ENCODE results near the gene SERPIND1. TPM values are rescaled to one million over a fixed set of nuclear protein-coding genes. Genes with fewer than 3 reads are reported as not detected.

The SERPIND1 gene
- total RNA-seq, 1 experiment from 2014 or later: 1.3 TPM

DNA sequence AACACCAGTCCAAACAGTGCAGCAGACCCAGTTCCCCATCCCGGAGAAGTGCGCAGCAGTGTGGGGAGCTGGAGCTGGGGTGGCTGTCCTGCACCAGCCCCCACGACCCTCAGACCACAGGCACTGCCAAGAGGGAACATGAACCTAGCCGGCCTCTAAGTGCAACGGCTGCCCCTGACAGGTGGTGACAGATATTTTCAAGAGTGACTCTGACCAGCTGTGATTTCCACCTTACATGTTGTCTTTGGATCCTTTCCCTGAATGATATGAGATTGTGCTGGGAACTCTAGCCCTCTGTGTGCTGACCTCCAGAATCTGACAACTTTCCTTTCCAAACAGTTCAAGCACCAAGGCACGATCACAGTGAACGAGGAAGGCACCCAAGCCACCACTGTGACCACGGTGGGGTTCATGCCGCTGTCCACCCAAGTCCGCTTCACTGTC is 12.6 kb downstream of the SERPIND1 start:
- H3K36me3 Mint-ChIP-seq (ENCODE audit: insufficient read depth, unreplicated experiment): peaks cover 10% of the 10 kb centered on the region
- intact Hi-C loops (cut with micrococcal nuclease; ENCODE audit: unreplicated experiment): no loop called here
- H3K4me1 Mint-ChIP-seq (ENCODE audit: low read depth, unreplicated experiment): no peaks in the 10 kb centered on the region
- ChIA-PET CTCF (no interaction called here), POLR2A (interaction anchor here (0.6 kb wide), 1 partner anchor 30 kb away, joined by 3 read pairs; no protein-coding TSS in a partner anchor)
- TF ChIP-seq CTCF (IDR thresholded peaks at IDR 0.05; ENCODE audit: insufficient read depth in 1 of 2, low read depth in 1 of 2, low read length in 1 of 2, severe bottlenecking in 1 of 2, unreplicated experiment in 1 of 2): no peak
- H3K27ac Mint-ChIP-seq (ENCODE audit: unreplicated experiment): no peak overlapping the region
- Histone ChIP-seq H3K9me3 (no peaks in the 10 kb centered on the region), H3K4me1 (peaks cover 5% of the 10 kb centered on the region; the same call in 1 of the 2 replicates), H3K27me3 (replicated peaks; ENCODE audit: control insufficient read depth, insufficient read depth, low read length) (no peaks in the 10 kb centered on the region), H3K36me3 (ENCODE audit: control insufficient read depth, insufficient read depth, low read length) (0 out of 2 replicates have a peak, but pooled peaks cover 2% of the 10 kb centered on the region), H3K4me3 (ENCODE audit: low read depth, low read length) (no peak overlapping the region)
- no peak overlapping the region for H3K4me3 Mint-ChIP-seq (ENCODE audit: unreplicated experiment)
- DNase-seq: no peak
- no peaks in the 10 kb centered on the region for H3K9me3 Mint-ChIP-seq (ENCODE audit: unreplicated experiment)
- no TSS peak for BruUV-seq (replicated peaks)
- H3K27me3 Mint-ChIP-seq (ENCODE audit: insufficient read depth, unreplicated experiment): no peaks in the 10 kb centered on the region

GRCh38 chr22:20787223-20787622 is 13.3 kb downstream of the SERPIND1 start:
- H3K4me1 ChIP-seq: peaks cover 5% of the 10 kb centered on the region; the same call in 1 of the 2 replicates
- Mint-ChIP-seq H3K27me3 (ENCODE audit: insufficient read depth, unreplicated experiment) (no peaks in the 10 kb centered on the region), H3K27ac (ENCODE audit: unreplicated experiment) (no peak overlapping the region), H3K9me3 (ENCODE audit: unreplicated experiment) (no peaks in the 10 kb centered on the region), H3K4me3 (ENCODE audit: unreplicated experiment) (no peak overlapping the region), H3K4me1 (ENCODE audit: low read depth, unreplicated experiment) (no peaks in the 10 kb centered on the region), H3K36me3 (ENCODE audit: insufficient read depth, unreplicated experiment) (peaks cover 14% of the 10 kb centered on the region)
- TF ChIP-seq CTCF (IDR thresholded peaks at IDR 0.05; ENCODE audit: insufficient read depth in 1 of 2, low read depth in 1 of 2, low read length in 1 of 2, severe bottlenecking in 1 of 2, unreplicated experiment in 1 of 2): no peak
- no peak overlapping the region for H3K4me3 ChIP-seq (ENCODE audit: low read depth, low read length)
- no peaks in the 10 kb centered on the region for H3K27me3 ChIP-seq (replicated peaks; ENCODE audit: control insufficient read depth, insufficient read depth, low read length)
- no peaks in the 10 kb centered on the region for H3K9me3 ChIP-seq
- DNase-seq: no peak
- no TSS peak for BruUV-seq (replicated peaks)
- CTCF ChIA-PET: no interaction called here
- intact Hi-C loops (cut with micrococcal nuclease; ENCODE audit: unreplicated experiment): no loop called here
- POLR2A ChIA-PET: no interaction called here
- H3K36me3 ChIP-seq (ENCODE audit: control insufficient read depth, insufficient read depth, low read length): 0 out of 2 replicates have a peak, but pooled peaks cover 2% of the 10 kb centered on the region

DNA sequence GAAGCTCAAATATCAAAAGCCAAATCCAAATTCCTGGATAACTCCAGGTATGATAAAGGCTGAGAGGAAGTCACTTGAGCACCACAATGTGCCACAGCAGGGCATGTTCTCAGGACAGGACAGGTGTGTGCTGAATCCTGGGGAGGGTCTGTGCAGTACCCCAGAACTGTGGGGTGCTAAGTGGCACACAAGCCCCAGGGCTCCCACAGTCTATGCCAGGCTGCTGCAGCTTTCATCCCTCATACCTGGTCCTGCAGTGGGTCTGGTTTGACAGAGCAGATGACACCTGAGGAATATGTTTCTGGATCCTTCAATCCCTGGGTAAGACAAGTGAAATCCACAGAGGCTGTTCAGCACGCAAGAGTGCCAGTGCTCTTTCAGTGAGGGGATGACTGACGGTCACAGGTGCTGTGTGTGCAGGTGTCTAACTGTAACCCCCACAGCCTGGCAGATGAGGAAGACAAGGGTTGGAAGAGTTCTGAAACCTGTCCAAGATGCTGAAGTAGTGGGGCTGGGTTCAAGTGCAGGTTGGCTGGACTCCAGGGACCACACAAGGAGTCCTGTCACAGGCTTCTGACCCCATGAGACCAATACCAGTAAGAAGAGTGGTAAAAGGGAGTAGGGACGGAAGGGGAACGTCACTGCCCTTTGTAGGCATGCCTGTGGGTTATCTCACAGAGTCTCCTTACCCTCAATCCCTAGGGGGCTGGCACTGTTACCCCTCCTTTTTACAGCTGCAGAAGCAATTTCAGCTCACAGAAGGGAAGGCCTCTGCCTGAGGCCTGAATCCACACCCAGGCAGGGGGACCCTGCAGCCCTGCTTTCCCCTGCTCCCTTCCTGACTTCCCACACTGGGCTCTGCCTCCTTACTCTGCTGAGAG is 14.1 kb downstream of the SERPIND1 start:
- no peaks in the 10 kb centered on the region for H3K4me1 Mint-ChIP-seq (ENCODE audit: low read depth, unreplicated experiment)
- peaks cover 12% of the 10 kb centered on the region for H3K36me3 Mint-ChIP-seq (ENCODE audit: insufficient read depth, unreplicated experiment)
- ChIA-PET CTCF (no interaction called here), POLR2A (no interaction called here)
- Histone ChIP-seq H3K27me3 (replicated peaks; ENCODE audit: control insufficient read depth, insufficient read depth, low read length) (no peaks in the 10 kb centered on the region), H3K36me3 (ENCODE audit: control insufficient read depth, insufficient read depth, low read length) (0 out of 2 replicates have a peak, but pooled peaks cover 2% of the 10 kb centered on the region), H3K4me1 (peaks cover 5% of the 10 kb centered on the region; the same call in 1 of the 2 replicates), H3K4me3 (ENCODE audit: low read depth, low read length) (no peak overlapping the region), H3K9me3 (no peaks in the 10 kb centered on the region)
- H3K9me3 Mint-ChIP-seq (ENCODE audit: unreplicated experiment): no peaks in the 10 kb centered on the region
- no peak for TF ChIP-seq CTCF (IDR thresholded peaks at IDR 0.05; ENCODE audit: insufficient read depth in 1 of 2, low read depth in 1 of 2, low read length in 1 of 2, severe bottlenecking in 1 of 2, unreplicated experiment in 1 of 2)
- no peak for DNase-seq
- H3K27me3 Mint-ChIP-seq (ENCODE audit: insufficient read depth, unreplicated experiment): no peaks in the 10 kb centered on the region
- no peak overlapping the region for H3K4me3 Mint-ChIP-seq (ENCODE audit: unreplicated experiment)
- no TSS peak for BruUV-seq (replicated peaks)
- H3K27ac Mint-ChIP-seq (ENCODE audit: unreplicated experiment): no peak overlapping the region
- intact Hi-C loops (cut with micrococcal nuclease; ENCODE audit: unreplicated experiment): no loop called here
